HG03442 (cell line): ENCODE results near the gene HIP1R.

Experiments
- ATAC-seq: cut with Tn5 transposase; IDR thresholded peaks from one replicate; pipeline ENCODE4 v1.9.1; 2021; ENCODE audit warnings: mild to moderate bottlenecking, moderate library complexity; ENCODE audit not compliant: unreplicated experiment

The HIP1R gene

DNA sequence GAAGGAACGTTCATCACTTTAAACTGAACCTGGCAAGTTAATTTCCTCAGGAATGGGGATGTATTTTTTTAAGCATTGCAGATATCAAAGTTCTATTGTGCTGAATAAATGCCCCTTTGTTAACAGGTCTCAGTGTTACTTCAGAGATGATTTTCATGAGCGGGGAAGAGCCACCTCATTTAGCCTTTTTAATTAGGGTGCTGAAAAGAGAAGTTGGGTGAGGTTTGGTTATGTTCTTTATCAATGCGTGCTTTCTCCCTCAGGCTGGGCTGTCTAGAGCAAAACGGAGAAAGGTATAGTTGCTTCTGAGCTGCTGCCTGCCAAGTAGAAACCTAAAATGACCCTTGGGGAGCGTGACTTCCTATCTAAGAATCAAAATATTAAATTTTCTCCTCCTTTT lies 8.0 kb upstream of the HIP1R start:
- ATAC-seq, result no peak

DNA sequence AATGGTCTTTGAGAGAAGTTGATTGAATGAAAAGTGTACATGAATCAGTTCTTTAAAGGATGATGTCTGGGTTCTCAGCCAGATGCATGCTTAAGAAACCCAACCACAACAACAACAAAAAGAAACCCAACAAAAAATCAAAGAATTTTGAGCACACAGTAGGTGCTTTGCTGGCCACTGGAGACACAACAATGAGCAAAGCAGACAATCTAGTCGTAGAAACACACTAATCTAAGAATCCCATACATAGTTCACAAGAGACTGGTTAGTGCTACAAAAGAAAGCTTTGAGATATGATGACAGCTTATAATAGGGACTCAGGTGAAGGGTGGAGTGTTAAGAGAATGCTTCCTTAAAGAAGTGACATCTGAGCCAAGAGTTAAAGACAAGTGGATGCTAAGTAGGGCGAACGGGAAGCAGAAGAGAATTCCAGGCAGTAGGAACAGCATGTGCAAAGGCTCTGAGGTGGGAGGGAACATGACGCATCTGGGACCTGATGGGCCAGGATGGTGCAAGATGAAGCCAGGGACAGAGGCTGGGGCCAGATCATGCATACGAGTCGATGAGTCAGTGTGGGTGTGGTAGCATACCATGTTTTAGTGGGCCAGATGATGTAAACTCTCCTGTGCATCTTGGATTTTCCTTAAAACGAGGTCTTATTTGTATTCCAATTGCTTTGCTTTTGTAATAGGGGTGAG lies 4.6 kb upstream of the HIP1R start:
- no peak for ATAC-seq

DNA sequence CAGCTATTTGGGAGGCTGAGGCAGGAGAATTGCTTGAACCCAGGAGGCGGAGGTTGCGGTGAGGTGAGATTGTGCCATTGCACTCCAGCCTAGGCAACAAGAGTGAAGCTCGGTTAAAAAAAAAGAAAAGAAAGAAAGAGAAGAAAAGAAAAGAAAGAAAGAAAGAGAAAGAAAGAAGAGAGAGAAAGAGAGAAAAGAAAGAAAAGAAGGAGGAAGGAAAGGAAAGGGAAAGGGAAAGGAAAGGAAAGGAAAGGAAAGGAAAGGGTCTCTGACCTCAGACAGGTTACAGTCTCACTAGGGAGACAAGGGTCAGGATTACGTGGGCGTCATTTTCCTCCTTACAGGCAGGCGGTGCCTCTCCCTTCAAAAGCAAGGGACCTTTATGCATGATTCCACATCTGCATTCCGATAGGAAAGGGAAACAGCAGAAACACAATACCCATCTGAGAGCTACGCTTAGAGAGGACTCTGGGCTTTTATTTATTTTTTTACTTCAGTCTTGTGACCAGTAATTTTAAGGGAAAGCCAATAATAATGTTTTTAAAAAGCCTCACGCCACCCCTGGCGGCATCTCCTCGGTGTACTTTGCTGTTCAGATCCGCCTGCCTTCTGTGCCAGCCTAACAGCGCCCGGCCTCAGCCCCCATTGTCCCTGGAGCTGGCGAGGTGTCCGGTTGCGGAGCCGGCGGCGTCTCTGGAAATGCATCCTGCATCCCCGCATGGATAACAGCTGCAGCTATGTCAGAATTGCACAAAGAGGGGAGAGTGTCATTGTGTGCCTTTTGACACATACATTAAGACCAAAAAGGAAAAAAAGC lies 945 bp upstream of the HIP1R start:
- ATAC-seq, result no peak

DNA sequence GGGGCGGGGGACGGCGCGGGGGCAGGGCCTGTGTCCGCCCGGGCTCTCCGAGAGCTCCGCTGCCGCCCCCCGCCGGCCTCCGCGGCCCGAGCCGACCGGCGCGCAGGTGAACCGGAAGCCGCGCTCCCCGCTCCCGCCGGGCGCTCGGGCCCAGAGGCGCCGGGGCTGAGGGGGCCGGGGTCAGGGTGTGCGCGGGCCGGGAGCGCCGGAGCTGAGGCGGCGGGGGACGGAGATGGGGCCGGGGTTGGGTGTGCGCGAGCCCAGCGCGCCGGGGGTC lies 431 bp downstream of the HIP1R start:
- peak; percentile 38 for ATAC-seq

DNA sequence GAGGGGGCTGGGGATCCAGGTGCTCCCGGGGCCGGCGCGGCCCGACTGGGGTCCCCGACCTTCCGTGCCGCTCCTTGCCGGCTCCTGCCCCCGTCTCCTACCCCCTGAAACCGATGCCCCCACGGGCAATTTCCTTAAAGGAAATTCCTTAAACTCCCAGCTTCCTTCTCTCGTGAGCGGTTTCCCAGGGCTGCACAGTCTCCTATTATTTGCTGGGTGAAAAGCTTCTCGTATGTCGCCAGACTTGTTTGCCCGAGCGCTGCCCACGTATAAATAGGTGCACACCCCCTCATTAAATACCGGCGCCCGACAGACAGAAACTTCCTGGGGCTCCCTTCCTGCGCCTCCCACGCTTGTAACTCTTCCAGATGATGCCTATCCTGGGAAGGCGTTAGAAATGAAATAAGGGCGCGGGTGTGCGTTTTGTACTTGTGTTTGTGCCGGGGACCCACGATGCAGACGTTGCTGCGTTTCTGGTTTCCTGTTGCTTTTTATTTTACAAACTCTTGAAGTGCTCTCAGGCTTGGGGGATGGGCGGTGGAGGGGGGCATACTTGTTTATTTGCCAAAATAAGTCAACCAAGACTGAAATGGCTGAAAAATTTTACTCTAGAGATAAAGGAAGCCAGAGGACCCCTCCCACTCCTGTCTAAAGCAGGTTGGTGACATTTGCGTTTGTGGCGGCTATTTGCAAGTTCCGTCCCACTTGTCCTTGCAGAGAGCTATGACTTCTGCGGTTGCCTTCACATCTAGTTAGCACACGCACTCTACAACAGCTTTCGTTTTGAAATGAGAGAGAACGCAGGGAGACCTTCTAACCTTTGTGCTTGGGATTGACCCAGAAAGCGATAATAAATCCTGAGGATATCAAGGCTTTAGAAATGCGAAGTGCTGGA lies 1.0 kb downstream of the HIP1R start:
- ATAC-seq, result no peak

DNA sequence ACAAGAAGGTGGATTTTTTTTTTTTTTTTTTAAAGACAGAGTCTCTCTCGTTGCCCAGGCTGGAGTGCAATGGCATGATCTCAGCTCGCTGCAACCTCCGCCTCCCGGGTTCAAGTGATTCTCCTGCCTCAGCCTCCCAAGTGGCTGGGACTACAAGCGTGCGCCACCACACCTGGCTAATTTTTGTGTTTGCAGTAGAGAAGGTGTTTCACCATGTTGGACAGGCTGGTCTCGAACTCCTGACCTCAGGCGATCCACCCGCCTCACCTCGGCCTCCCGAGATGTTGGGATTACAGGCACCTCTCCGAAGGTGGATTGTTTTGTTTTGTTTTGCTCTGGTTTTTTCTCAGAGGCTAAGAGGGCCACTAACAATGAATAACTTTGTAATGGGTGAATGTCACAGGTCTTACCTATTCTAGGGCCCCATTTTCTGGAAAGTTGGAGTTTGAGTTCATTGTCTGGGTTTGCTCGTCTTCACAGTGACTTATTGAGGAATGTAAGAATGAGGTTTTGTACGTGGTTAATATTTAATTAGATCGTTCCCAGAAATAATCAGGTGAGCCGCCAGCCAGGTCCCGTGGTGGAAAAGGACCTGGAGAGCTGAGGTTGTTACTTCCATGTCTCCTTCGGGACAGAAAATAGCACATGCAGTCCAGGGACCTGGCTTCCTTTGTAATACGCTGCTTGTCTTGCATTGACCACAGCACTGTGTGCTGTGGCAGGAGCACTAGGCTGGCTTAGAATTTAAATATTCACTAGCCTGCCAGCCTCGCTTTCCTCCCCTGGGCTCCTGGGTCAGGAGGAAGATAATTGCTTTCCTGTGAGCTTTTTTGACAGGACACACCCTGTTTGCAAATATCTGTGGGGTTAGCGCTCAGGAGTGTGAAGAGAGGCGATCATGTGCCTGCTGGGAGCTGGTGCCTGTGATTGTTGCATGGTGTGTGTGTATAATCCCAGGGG lies 2.3 kb downstream of the HIP1R start:
- ATAC-seq, result no peak

DNA sequence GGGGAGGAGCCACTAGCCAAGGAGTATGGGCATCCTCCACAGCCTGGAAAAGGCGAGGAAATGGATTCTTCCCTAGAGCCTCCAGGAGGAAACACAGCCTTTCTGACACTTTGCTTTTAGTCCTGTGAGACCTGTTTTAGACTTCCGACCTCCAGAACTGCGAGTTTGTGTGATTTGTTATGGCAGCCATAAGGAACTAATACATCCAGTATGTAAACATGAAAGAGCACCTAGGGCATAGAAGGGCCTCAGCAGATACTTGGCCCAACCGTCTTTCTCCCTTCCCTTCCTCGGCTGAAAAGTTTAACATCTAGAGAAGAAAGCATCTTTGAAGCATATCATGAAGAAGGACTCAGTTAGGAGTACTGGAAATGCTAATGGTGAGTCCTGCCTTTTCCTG lies 3.6 kb downstream of the HIP1R start:
- ATAC-seq, result no peak

DNA sequence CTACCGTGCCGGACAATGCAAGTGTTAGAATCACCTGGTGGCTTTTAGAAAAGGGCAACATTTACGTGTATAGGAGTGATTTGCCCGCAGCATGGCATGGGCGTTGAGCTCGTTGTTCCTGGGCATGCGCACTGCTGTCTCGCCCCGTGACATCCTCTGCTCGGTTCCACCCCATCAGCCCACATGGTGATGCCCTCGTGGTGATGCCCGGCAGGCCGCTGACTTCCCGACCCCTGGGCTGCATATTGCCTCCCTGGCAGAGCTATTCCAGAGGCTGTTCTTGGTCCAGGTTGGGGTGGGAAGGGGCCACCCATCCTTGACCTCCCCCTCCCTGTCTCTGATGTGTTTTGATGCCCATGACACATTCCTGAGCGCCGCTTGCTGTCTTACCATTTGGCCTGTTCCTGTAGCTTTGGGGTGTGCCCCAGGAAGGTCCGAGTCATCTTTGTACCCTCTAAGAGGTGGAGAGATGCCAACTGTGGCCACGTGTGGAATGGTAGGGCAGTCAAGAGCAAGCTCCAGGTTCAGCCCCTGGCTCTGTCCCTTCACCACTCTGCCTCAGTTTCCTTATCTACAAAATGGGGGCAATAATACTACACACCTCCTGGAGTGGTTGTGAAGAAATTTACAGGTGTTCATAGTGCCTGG lies 4.8 kb downstream of the HIP1R start:
- ATAC-seq, result no peak

DNA sequence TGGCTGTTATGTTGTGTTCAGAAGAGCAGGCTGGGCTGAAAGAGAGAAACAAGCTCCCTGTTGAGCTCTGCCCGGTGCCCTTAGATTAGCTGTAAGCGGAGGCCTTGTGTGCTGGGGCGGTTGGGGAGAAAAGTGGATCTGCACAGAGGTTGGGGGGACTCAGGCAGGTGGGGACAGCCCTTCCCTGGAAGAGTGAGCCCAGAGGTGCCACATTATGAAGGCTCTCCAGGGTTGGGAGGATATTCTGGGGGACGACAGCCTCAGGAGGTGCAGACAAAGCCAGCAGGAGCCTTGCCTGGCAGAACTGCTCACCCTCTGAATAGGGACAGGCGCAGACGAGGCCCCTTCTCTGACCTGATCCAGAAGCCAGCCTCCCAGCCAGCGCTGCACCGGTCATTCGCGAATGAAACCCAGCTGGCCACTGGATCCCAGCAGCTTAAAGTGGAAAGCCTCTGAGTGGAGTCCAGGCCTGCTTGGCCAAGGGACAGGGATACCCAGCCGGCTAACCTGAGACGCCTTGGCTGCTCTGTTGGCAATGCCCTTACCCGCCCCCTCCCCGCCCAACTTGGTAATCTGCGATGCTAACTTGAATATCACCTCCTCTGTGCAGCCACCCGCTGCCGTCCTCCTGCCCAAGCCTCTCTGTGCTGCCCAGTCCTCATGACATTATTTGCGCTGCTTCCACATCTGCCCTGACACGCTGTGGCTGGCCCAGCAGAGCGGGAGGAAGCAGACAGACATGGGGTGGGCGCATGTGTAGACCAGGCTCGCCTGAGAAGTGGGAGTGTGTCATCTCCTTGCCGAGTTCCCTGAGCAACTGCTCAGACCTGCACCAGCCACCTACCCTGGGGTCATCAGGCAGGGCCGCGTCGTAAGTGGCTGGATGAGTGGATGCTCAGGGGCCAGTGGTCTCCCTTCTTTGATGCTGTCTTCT lies 5.6 kb downstream of the HIP1R start:
- no peak for ATAC-seq

DNA sequence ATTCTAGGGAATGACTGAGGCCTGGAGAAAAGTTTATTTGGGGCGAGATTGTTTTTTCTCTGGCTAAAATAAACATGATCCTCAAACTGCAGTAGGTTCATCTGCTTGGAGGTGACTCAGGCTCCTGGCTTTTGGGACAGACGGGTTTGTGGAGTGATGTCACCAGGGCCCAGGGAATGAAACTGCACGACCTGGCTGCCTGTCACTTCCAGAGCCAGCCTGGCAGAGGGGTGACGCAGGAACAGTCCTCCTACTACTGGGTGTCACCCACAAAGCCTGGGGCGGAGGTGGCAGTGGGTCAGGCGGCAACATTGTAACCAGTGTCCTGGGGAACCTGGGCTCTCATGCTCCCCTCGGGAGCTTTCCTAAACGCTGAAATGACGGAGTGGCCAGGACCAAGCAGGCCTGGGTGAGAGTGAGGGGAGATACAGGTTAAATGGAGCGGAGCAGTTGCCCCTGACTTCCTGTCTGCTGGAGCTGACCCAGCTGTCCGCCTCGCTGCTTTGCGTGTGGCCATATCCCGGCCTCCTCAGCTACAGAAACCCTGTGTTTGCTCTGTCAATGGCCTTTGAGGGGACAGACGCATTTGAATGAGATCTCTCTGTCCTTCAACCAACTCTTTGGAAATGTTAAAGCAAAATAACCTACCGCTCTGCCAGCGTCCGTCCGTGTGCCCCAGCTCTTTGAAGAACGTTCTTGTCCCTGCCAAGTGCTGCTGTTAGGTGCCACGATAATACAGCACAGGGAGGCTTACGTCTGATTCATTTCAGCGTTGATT lies 6.5 kb downstream of the HIP1R start:
- ATAC-seq, result no peak

DNA sequence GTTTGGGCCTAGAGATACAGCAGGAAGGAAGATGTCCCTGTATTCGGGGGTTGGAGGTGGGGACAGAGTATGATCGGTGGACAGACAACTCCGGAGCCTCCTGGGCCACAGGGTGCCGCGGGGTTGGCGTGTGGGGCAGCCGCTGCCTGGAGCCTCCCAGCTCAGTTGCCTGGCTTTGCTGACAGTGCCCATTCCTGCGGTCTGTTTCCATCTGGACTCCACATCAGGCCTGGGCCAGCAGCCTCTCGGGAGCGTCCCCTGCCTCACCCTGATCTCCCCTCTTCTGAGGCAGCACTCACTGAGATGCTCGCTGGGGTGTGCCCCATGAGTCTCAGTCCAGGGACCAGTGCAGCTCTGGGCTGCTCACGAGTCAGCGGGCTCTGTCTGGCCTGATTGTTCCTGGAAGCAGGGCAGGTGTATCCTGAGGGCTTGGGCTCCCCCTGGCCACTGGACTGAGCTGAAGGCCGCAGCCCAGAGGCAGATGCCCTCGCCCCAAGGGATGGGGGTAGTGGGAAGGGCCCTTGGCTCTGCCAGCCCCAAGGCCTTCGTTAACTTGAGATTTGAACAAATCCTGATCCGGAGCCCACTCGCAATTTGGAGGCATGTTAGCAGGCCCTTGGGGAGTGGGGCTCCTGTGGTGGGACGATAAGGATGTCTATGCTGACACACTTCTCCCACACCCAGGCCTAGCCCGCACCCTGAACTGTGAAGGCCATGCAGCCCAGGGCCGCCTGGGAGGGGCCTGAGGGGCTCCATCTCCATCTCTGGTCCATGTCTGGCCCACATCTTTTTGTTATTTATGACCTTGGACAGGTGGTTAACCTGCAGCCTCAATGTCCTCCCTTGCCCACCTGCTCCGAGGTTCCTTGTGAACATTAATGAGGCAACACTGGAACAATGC lies 7.5 kb downstream of the HIP1R start:
- no peak for ATAC-seq

DNA sequence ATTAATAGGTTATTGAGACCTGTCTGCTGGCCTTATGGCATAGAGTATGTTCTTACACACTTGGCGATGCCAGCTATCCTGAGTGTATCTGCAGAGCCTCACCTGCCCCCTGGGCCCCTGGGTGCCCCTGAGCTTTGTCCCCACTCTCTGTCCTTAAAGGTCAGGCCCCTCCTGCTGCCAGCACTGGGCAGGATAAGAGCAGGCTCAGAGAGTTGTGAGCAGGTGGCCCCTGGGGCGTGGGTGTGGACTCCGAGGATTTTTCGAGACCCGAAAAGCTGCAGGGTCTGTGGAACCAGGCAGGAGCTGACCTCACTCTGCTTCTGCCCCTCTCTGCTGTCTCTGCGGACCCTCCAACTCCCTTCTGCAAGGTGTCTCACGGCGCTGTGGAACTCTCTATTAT lies 8.2 kb downstream of the HIP1R start:
- no peak for ATAC-seq

DNA sequence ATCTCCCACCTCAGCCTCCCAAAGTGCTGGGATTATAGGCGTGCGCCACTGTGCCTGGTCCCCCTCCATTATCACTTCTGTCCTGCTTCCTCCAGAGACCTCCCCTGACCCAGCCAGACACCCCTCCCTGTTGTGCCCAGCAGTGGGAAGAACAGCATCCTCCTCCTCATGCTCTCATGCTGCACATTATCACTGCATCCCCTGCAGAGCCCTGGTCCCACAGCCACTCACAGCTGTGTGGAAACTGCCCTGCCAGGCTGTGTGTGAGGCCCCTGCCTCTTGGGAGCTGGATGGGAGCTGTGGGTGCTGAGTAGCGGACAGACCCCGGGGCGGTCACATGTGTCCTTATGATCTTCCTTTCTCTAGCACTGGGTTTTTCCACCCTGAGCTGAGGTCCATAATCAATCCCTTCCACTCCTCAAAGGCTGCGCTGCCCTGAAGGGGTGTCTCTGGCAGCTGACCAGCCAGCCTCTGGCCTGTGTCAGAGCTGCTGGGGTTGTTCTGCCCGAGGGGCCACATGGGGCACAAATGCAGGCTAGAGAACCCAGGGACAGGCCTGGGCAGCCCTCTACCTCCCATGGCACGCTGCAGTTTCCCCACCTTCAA lies 9.2 kb downstream of the HIP1R start:
- no peak for ATAC-seq

DNA sequence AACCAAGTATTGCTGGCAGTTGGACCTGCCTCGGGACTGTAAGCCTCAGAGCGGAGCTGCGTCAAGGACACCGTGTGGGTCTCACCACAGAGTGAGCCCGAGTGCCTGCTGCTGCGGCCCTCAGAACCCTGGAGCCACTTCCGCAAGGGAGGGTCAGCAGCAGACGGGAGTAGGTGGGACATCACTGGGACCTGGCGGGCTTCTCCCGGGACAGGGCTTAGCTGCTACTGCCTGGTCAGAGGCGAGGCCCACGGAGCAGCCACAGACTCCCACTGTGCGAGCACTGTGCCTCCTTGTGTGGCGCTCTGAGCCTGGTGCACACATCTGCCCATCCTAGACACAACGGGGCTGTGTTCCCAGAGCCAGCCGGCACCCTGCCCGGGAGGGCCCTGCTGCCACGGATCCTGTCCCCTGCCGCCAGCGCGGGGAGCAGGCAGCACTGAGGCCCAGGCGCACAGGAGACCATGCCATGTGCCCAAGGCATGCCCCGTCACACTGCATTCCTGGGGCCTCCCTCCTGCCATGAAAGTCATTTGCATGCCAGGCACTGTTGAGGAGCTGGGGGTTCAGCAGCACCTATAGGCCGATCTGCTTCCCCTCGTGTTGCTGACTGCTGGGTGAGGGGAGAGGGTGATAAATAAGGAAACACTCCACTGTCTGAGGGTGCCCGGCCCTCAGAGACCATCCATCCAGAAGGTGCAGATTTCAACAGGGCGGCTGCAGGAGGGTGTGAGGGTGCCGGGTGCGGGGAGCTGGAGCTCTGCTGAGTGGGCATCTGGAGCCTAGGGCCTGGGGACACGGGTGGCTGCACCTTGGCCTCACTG lies 10.0 kb downstream of the HIP1R start:
- ATAC-seq, result no peak

DNA sequence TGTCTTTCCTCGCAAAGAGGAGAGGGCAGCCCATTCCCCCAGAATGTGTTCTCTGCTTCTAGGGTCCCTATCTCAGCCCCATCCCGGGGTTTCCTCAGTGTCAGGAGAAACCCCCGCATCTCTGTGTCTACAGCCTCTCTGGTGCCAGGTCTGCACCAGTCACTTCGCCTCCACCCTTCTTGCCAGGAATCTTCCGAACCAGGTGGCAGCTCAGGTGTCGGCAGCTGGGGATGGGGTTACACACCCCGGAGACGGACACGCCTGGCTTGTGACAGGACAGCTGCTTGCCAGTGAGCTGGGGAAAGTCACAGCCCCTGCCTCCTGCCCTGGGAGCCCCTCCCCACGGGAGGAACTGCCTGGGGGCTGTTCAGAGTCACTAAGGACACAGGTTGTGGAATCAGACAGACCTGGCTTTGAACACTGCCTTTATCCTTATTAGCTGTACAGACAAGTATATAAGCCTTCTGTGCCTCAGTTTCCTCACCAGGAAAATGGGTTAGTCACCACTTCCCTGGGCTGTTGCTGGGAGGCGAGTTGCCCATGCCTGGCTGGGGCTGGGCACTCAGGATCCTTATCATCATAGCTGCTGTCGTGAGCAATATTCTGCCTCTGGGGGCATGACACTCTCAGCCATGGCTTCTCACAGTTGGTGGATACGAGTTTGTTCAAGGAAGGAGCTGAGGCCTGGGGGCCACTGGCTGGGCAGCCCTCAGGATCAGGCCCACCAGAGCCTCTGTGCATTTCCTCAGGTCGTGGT lies 10.8 kb downstream of the HIP1R start:
- ATAC-seq, result no peak
